GM08714 (cell line): ENCODE data around the gene RGS1.

Experiments used
- H3K4me3 ChIP-seq: fragments of 200-500 bp; sonication (Bioruptor generic); 2 replicates; pipeline ENCODE4 v1.5.1; 2014; ENCODE audit warnings: mild to moderate bottlenecking, low read length, inconsistent platforms
- ZNF274 ChIP-seq: IDR thresholded peaks from 2 replicates; pipeline ENCODE4 v1.6.1; 2012; ENCODE audit warnings: mild to moderate bottlenecking, low read depth, low read length

The RGS1 gene

GRCh38 chr1:192608671-192609070 lies 33.1 kb downstream of the RGS1 start:
- no peak for TF ChIP-seq ZNF274
- H3K4me3 ChIP-seq: no peak overlapping the region

GRCh38 chr1:192609110-192610079 lies 33.8 kb downstream of the RGS1 start:
- TF ChIP-seq ZNF274: no peak
- peak overlapping the region; percentile 54; the same call in 1 of the 2 replicates for H3K4me3 ChIP-seq

- no peak overlapping the region for H3K4me3 ChIP-seq
- TF ChIP-seq ZNF274: no peak
Observed at GRCh38 chr1:192610112-192610889, 34.7 kb downstream of the RGS1 start.

DNA sequence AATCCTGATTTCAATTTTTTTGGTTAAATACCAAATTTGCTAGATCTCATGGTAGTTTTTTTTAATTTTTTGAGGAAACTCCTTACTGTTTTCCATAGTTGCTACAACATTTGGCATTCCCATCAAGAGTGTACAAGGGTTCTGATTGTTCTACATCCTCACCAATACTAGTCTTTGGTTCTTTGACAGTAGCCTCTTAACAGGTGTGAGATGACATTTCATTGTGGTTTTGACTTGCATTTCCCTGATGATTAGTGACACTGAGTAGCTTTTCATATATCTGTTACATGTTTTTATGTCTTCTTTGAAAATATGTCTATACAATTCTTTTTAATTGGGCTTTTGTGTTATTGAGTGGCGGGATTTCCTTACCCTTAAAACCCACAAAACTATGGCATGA lies 39.5 kb downstream of the RGS1 start:
- H3K4me3 ChIP-seq: no peak overlapping the region
- no peak for TF ChIP-seq ZNF274

DNA sequence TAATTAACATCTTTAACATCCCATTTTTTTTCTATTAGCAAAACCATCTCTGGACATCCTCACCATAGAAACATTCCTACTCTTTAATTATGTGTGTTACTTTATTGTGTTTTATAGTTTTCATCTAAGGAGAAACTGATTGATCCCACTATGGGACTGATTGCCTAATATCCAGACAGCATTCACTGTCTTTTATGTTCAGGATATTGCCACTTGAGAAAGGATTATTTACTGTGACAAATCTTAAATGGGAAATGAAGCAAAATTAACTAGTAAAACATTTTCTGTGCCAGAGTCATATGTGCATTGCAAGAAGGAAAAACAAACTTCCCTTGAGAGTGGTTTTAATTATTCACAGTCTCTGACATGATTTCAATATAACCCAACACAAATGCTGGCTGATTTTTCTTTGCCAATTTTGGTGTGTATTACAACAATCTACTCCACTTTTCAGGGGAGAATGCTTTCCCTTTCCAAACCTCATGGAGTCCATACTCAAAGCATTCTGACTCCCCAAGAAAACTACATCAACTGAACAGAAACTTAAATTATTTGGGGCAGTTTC lies 44.6 kb downstream of the RGS1 start:
- H3K4me3 ChIP-seq: no peak overlapping the region
- TF ChIP-seq ZNF274: no peak

DNA sequence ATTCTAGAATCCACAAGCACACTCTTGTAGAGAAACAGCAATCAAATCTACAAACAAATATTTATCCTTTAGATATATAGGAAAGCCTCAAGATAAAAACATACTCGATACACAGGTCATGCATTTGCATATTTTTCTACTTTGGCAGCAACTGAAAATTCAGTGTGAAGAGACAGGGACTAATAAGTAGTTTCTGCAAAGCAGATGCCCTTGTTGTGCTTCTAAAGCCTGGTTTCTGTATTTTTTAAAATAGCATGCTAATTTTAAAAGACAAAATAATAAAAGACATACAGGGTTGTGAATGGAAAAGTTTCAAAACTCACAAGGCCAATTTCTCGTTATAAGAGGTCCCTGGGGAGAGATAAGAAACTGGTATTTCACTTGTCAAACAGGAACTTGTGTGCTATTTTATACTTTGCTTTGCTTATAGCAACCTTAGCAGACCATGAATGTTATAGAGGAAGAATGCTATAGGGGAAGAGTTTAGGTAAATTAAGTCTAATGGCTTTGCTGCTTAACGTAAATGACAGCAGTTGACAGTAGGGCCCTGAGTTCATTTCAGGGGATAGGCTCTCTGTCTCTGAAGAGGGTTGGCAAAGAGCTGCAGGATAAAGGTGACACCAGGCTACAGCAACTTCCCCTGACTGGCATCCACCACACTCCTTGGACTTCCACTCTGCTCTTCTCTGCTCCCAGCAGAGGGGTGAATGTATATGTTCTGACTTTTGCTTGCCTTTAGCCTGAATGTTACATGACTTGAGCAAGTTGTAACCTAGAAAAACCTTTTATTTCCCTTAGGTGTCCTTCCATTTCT lies 51.0 kb downstream of the RGS1 start:
- no peak for TF ChIP-seq ZNF274
- peak overlapping the region; percentile 7; the same call in 1 of the 2 replicates for H3K4me3 ChIP-seq

GRCh38 chr1:192627901-192628300 lies 52.3 kb downstream of the RGS1 start:
- no peak overlapping the region for H3K4me3 ChIP-seq

GRCh38 chr1:192628396-192629057 lies 53.0 kb downstream of the RGS1 start:
- no peak for TF ChIP-seq ZNF274
- no peak overlapping the region for H3K4me3 ChIP-seq

More at GRCh38 chr1:192627901-192628300, 52.3 kb downstream of the RGS1 start:
- TF ChIP-seq ZNF274: no peak

- H3K4me3 ChIP-seq: no peak overlapping the region
- no peak for TF ChIP-seq ZNF274
Observed at GRCh38 chr1:192629612-192630011, 54.0 kb downstream of the RGS1 start.
